Measurements from ENCODE around the gene FAM3A.
A peak's percentile ranks its signal among the peaks of the same experiment; 100 is the strongest.
"Not testable (repeated sequence)": the region's sequence is repeated elsewhere in the genome, so short reads cannot be mapped to it uniquely, and the experiment has no call there.

Gene FAM3A

DNA sequence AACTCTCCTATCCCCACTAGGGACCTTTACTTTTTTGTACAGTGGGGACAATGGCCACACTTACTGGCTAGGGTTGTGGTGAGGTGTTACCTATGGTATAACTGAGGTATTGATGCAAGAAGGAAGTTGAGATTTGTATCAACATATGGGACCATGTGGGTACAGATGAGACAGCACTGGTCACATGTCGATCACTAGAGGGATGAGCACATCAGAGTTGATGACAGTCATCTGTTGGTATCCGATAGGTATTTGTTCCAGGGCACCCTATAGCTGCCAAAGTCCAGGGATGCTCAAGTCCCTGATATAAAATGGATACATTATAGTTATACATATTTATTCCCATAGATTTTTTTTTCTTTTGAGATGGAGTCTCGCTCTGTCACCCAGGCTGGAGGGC, 13.0 kb downstream of the FAM3A start:
- DNase-seq (ENCODE audit: low spot score), result no peak

DNA sequence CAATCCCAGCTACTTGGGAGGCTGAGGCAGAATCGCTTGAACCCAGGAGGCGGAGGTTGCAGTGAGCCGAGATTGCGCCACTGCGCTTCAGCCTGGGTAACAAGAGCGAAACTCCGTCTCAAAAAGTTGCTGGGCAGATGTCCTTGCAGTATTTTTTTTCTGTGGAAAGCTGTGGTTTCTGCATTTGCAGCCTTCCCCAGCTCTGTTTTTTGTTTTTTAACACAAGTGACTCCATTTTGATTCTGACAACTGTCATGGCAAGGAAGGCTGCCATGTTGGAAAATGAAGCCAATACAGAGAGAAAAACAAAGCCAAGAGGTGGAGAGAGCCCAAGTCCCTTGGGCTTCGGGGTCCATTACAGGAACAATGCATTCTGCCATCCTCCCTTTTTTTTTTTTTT, 13.9 kb downstream of the FAM3A start:
- no peak for DNase-seq (ENCODE audit: low spot score)

DNA sequence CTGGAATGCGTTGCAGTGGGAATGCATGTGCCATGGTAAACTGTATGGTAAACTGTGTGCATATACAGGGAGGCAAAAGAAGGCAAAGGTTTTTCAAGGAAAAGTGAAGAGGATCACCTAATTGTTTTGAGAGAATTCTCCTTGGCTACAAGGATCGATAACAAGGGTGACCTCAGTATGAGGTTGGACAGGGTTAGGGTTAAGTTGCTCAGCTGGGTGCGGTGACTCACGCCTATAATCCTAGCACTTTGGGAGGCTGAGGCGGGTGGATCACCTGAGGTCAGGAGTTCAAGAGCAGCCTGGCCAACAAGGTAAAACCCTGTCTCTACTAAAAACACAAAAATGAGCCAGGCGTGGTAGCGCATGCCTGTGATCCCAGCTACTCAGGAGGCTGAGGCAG, 14.6 kb downstream of the FAM3A start:
- DNase-seq (ENCODE audit: low spot score), result not testable (repeated sequence)

DNA sequence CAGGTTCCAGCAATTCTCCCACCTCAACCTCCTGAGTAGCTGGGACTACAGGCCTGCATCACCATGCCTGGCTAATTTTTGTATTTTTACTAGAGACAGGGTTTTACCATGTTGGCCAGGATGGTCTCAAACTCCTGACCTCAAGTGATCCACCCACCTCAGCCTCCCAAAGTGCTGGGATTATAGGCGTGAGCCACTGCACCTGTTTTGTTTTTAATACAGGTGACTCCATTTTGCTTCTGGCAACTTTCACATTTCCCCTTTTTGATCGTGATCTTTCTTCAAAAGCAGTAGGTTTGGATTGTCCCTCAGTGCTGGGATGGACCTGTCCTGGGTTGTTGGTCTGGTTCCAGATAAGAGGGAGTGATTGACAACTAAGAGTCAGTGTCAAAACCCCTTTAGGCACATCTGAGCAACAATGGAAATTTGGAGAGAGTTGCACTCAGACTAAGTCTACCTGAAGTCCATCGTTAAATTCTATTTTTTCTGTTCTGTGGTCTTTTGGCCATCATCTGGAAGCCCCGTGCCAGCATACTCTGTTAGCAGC, 19.4 kb downstream of the FAM3A start:
- not testable (repeated sequence) for DNase-seq (ENCODE audit: low spot score)

DNA sequence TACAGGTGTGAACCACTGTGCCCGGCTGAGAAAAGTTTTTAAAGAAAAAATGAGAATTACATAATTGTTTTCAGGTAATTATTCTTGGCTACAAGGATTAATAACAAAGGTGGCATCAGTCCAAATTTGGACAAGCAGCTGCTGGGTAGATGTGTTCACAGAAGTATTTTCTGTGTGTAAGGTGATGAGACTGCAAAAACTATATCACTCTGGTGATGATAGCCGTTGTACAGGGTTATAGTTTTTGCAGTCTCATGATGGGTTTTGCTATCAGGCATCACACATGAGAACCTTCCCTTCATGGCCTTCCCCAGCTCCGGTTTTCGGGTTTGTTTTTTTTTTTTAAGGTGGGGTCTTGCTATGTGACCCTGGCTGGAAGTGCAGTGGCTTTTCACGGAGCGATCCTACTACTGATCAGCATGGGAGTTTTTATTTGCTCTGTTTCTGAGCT, 20.5 kb downstream of the FAM3A start:
- DNase-seq (ENCODE audit: low spot score), result peak; percentile 79

DNA sequence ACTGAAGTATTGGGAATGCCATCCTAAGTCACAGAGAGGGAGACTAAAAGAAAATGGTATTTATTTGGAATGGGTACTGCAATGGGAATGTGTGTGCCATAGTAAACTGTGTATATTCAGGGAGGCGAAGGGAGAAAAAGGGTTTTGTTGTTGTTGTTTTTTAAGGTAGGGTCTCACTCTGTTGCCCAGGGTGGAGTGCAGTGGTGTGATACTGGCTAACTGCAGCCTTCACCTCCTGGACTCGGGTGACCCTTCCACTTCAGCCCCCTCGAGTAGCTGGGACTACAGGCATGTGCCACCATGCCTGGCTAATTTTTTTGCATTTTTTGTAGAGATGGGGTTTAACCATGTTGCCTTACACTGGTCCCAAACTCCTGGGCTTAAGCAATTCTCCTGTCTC, 21.3 kb downstream of the FAM3A start:
- DNase-seq (ENCODE audit: low spot score), result no peak

DNA sequence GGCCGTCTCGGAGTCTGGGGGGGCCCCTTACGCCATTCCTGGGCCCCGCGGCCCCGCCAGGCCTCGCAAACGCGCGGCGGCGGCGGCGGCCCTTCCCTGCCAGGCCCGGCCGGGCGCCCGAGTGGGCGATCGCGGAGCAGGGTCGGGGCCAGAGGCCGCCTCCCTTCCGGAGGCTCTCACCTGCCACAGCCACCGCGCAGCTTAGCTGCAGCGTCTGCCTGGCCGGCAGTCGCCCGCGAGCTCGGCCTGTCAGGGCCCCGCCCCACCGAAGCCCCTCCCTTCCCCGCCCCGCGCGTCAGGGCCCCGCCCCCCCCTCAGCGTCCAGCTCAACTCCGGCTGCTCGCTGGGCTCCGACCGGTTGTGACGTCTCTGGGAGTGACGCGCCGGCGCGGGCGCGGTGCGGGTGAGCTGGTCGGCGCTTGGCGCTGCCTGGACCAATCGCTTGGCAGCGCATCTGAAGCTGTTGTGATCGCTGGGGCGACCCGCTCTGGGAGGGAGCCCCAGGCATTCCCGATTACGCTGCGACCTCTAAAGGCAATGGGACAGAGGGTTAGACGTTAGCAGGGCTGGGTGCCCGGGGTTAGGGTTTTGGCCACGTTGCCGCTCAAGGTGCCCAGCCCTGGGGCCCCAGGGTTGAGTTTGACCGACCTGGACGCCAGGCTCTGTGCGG, 25.5 kb downstream of the FAM3A start, which contains the start of gene SLC10A3:
TSS of gene SLC10A3 (minus strand) at position 216 of the 670 bp plus-strand sequence. CDS start 1,689 bp downstream, outside the sequence.
- peak; percentile 95 for DNase-seq (ENCODE audit: low spot score)

DNA sequence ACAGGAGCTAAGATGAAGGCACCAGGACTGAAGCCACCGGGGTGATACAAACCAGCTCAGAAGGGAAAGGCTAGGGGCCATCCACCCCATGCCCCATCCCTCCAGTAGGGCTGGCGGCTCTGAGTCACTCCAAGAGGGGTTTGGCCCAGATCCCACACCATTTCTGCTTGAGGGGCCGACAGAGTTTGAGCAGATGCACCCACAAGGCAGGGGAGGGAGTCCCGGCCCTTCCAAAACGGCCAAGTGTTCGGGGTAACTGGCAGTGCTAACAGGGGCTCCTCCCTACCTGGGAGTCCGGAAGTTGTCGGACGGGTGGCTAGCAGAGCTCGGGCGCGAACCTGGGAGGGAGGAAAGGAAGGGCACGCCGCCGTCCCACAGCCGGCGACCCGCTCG, 26.0 kb downstream of the FAM3A start:
- DNase-seq (ENCODE audit: low spot score), result peak; percentile 63

DNA sequence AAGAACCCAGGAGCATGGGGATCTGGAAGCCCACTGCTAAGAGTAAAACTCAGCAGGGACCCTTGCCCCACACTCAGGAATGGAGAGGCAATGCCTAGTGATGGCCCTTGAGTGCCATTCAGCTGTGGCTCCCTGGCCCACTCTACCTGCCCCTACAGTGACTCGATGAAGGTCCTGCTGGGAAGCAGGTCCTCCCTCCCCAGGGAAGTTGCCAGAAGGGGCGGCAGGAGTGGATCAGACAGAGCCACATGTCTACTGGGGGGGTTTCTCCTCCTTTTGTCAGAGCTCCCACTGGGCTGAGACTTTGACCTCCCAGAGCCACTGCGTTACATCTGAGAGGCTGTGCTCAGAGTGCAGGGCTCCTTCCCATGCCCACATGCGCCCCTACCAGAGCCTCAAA, 26.9 kb downstream of the FAM3A start:
- DNase-seq (ENCODE audit: low spot score), result no peak

DNA sequence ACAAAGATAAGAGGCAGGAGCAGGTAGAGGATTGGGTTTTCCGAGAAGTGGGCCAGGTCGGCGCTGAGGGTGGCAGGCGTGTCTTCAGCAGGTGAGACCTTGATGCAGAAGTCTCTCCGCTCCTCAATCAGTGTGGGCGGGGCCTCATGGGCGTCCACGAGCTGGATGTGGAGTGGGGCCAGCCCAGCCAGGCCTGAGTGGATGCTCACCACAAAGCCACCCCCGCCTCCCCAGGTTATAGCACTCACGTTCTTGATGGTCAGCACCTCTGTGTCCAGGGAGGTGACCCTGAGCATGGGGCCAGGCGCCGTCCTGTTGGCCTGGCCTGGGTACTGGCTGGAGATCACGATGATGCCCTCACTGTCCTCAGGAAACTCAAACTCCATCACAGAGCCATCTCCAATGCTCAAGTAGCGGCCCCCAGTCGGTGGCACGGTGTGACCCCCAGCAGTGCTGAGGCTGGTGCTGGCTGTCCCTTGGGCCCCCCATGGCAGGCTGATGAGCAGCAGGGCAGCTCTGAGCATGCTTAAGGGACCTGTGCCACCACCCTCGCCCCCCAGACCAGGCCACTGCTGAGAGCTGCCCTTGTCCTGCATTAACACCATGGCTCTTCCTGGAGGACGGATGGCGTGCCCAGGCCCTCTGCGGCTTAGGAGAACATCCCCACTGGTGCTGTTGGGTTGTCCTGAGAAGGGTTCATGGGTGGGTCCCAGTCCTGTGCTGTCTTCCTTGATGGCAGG, 27.5 kb downstream of the FAM3A start:
- no peak for DNase-seq (ENCODE audit: low spot score)

DNA sequence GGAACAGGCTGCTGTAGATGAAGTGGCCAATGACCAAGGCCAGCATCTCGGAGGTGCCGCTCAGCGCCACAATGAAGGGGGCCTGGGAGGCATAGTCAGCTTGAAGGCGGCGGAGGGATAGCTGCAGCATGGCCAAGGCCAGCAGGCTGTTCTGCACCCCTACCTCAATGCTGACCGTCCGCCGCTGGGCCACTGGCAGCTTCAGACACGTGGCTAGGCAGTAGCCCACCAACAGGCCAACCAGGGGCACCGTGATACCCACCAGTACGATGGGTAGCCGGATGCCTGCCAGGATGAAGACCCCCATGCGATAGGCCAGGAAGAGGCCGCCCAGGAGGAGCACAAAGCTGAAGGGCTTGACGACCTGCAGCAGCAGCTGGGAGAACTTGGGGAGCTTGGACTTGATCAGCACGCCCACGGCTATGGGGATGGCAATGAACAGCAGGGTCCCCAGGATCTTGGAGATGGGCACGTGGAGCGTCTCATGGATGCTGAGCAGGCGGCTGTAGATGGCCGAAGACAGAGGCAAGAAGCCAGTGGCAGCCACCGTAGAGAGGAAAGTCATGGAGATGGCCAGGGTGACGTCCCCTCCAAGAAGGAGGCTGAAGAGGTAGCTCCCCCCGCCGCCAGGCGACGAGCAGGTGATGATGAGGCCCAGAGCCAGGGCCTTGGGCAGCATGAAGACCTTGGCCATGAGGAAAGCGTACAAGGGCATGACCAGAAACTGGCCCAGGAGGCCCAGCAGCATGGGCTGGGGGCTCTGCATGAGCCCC, 28.3 kb downstream of the FAM3A start:
- DNase-seq (ENCODE audit: low spot score), result no peak

DNA sequence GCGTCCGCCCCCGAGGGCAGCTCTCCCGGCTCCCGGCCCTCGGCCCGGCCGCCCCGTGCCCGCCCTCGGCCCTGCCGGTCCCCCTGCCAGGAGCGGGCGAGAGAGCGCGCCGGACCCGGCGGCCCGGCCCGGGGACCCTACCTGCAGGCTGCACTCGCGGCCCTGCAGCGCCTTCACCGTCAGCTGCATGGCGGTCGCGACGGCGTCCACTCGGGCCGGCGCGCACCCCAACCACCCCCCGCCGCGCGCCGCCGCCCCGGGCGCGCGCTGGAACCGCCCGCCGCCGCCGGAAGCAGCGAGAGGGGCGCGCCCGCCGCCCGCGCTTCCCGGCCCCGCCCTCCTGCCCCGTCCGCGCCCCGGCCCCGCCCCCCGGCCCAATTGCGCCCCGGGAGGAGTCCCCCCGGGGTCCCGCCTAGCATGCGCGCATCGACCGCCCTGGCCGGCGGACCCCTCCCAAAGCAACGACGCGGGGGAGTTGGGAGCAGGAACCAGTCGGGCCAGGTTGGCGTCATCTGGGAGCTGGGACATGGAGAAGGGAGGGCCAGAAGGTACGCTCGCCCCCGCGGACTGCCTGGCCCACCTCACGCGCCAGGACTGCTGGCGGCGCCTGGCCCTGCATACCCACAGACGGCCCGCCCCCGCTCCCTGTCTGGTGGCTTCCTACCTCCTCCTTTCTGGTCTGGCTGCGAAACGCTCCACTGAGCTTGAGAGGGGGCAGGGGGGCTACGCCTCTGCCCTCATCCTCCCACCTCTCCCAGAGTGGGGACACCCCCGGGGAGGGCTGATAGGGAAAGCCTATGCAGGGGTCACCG, 29.4 kb downstream of the FAM3A start, which contains the start of gene UBL4A:
TSS of gene UBL4A (minus strand) at position 220 of the 812 bp plus-strand sequence. CDS start at position 189, 31 bp downstream.
- peak; percentile 41 for DNase-seq (ENCODE audit: low spot score)

DNA sequence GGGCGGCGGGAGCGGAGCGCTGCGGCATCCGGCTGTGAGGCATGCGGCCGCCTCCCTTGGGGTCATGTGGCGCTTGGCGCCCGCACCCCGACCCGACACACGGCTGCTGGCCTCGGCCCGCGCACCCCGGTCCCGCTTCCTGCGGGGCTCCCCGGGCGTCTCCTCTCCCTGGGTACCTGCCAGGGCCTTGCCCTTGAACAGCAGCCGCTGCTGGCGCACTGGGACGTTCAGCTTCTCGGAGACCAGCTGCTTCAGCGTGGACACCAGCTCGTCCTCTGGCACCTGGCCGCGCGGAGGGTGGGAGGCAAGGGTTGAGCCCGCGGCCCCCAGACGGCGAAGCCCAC, 30.0 kb downstream of the FAM3A start:
- no peak for DNase-seq (ENCODE audit: low spot score)

DNA sequence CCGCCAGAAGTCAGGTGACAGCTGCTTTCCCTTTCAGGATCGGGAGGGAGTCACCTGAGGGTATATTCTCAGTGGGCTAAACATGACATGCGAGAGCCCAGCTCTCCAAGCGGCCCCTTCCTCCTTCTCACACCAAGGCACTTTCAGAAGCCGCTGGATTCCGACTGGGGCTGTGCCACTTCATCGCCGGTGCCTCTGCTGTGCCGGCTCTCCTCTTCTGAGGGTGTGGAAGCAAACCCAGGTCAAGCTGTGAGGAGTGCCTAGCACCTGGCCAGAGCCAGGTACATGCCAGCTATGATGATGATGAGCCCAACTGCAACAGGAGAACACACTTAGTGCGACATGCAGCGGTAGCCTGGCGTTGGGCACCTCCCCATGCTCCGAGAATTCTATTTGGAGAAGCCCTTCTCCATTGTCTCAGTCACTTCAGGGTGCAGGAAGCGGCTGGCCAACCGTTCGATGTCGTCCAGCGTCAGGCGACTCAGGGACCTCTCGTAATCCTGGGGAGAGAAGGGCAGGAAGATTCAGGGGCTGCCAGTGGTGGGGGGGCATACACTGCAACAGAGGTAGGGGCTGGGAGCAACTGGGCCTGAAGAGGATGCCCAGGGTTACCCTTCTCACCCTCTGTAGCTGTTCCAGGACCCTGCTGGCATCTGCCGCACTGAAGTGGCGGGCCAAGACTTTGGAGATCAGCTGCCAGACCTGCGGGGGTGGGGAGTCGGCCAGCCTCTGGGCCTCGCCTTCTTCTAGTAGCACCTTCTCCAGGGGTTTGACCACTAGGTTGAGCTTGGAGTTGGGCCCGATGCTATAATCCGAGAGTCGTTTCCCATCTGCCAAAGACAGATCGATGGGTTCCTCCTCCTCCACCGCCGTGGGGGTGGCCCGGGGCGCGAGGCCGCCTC, 30.6 kb downstream of the FAM3A start:
- DNase-seq (ENCODE audit: low spot score), result peak; percentile 39

DNA sequence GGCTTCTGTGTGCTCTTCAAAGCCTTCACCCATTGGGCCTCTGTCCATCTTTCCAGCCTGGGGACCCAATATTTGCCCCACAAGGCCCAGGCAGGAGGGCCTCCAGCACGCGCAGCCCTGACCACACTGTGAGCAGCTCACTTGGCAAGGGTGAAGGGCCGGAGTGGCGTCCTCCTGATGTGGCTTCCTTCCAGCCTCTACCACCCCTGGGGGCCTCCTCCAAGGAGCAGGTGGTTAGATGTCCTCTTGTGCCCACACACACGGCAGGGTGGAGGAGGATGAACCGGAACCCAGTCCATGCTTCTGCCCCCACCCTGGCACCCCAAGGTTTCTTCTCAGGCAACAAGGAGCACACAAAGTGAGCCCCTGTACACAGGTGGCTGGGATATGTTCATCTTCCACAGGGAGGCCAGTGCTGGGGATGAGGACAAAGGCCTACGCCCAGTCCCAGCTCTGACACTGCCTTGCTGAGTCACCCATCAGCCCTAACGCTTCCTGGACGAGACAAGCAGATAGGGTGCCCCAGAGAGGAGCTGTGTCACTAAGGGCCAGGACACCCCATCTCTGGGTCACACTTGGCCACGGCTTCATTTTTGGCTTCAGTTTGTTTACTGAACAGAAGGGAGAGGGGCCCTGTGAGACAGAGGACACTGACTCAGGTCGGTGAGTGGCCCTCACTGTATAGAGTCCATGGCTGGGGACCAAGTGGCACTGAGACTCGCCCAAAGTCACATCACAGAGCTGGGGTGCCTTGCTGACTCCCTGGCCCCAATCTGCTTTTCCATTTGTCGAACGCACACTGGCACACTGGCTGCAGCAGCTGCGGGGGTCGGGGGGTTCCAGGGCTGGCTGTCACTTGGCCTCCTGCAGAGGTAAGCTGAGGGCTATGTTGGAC, 31.5 kb downstream of the FAM3A start:
- peak; percentile 88 for DNase-seq (ENCODE audit: low spot score)

DNA sequence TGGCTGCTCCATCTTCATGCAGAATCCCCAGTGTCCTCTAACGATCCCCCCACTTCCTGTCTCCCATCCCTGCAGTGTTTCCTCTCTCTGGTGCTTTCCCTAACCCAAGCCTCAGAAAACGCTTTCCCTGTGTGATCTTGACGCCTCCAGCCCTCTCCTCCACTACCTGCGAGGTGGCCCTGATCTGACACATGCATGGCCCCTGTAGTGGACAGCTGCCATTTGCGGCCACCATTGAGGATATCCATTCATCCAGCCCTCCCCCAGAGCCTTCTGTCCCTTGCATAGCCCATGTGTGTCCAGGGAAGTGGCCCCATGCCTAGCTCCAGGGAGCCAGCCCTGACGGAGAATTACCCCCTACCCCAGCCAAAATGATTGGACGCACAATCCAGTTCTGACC, 32.7 kb downstream of the FAM3A start:
- DNase-seq (ENCODE audit: low spot score), result no peak

DNA sequence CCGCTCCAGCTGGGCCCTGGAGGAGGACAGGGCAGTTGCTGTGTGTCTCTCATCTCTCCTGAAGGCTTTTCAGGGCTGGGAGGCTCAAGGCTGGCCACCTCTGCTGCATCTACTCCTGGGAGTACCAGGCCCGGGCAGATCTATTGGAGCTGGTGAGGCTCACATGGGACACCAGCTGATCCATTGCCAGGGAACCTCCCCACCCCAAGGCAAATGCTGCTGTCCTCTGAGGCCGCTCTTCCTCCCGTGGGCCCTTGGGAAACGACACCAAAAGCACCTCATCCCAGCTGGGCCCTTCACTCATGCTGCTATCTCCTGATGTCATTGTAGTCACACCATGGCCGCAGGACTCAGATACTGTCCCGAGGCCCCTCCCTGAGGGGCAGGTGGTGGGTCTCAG, 33.2 kb downstream of the FAM3A start:
- no peak for DNase-seq (ENCODE audit: low spot score)

DNA sequence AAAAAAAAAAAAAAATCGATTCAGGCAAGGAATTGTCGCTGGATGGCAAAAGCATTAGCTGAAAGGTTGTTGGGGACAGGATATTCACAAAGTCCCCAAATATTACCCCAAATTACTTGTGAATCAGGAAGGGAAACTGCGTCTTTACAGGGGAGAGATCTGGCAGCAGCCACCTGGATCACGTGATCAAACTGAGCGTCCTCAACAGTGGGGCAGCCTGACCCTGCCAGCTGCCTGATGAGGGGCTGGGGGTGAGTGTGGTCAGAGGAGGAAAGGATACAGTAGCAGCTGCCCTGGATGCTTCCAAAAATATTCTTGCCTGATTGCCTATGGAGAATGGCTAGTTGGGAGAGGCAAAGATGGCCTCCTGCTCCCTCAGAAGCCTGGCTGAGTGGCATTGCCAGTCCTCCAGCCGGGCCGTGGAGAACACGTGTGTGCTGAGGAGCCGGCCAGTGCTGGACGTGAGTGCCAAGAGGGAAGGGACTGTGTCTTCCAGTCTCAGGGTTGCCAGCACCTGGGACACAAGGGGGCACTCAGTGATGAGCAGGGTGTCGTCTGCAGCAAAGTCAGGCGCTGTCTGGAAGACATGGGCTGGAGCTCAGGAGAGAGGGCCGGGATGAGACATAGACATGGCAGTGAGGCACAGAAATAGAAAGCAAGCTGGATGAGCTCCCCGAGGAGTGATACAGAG, 34.0 kb downstream of the FAM3A start:
- no peak for DNase-seq (ENCODE audit: low spot score)

DNA sequence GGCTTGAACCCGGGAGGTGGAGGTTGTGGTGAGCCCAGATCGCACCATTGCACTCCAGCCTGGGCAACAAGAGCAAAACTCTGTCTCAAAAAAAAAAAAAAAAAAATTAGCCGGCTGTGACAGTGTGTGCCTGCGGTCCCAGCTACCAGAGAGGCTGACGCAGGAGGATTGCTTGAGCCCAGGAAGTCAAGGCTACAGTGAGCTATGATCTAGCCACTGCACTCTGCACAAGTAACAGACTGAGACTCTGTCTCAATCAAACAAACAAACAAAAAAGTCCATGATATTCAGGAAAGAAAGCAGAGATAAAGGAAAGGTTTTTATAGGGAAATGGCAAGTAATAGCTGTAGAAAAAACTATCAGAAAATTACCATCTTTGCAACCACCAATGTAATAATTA, 34.8 kb downstream of the FAM3A start:
- DNase-seq (ENCODE audit: low spot score), result no peak

All from hematopoietic multipotent progenitor cell treated with erythropoietin and hydrocortisone succinate and interleukin-3 and kit ligand, for 17 days (in vitro differentiated cells).